HG03175 (cell line): ENCODE results near the gene IL1RAP.

Experiments
- ATAC-seq: cut with Tn5 transposase; IDR thresholded peaks from one replicate; pipeline ENCODE4 v1.9.1; 2021; ENCODE audit warnings: mild to moderate bottlenecking, moderate library complexity; ENCODE audit not compliant: unreplicated experiment

The IL1RAP gene

DNA sequence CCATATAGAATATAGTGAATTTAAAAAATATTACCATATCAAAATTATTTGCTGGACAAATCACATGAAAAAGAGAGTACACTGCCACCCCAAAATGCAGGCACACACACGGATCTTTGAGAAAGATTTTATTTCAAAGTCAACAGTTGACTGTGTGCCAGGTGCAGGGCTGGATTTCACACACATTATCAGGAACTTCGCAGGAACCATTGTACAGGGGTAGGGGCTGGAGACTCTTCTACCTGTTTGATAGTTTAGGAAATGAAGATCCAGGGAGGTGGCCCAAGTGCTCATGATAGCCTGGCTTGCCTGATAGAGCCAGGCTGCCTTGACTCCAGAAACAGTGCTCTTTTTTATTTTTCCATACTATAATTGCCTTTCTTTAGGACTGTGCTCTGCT is 54.2 kb downstream of the IL1RAP start:
- no peak for ATAC-seq

DNA sequence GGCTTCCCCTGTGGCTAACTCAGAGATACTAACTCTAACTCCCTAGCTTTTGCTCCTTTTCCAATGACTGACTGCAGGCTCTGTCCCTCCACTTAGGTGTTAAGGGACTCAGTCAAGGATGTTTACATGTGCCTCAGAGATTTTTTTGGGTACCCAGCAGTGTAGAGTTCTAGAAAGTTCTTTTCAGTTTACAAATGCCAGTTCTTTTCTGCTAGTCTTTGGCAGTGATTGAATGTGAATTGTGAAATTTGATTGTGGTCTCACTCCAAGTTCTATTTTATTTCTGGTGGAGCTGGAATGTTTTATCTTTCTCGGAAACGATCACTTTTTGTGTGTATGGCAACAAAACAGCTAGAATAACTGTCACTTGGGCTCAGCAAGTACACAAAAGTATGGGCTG is 60.6 kb downstream of the IL1RAP start:
- ATAC-seq = no peak

DNA sequence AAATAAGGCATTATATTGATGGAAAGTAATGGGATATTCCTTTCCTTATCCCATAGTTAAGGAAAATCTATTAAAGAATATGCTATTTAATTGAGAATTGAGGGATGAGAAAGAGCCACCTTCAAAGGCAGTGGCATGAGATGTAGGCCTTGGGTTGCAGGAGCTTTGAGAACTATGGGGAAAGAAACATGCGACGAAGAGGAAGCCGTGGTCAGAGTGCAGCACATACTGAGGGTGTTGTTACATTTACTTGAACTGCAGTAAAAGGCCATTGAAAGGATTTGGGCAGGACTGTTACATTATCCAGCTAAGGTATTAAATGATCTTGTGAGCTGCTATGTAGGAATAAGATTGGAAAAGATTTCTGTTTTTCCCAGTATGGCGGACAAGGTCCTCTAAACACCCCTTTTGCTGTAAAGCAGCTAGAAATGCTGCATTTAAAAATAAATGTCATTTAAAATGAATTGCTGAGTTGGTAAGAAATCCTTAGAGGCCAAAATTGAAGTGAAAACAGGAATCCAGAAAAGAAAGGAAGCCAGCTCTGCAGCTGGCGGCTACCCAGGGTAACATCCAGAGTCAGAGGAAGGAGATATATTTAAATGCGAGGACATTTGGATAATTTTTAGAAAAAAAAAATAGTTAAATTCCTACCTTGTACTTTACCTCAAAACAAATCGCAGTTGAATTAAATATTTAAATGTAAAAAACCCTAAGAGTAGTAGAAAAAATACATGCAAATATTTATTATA is 61.7 kb downstream of the IL1RAP start:
- ATAC-seq = no peak

DNA sequence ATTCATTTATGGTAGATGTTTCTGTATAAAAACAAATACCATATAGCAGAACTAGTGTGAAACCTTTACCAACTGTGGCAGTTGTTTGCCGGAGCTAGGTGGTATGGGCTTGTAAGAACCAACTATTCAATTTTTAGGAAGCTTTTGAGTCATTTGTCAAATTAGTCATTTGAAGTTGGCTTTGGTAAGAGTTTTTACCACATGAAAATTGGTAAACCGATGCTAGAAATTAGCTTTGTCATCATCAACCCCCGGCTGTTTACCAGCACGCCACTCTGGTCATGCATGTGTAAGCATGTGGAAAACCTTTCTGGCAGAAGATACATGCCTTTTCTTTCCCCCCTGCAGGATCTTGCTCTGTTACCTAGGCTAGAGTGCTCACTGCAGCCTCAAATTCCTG is 63.3 kb downstream of the IL1RAP start:
- no peak for ATAC-seq

DNA sequence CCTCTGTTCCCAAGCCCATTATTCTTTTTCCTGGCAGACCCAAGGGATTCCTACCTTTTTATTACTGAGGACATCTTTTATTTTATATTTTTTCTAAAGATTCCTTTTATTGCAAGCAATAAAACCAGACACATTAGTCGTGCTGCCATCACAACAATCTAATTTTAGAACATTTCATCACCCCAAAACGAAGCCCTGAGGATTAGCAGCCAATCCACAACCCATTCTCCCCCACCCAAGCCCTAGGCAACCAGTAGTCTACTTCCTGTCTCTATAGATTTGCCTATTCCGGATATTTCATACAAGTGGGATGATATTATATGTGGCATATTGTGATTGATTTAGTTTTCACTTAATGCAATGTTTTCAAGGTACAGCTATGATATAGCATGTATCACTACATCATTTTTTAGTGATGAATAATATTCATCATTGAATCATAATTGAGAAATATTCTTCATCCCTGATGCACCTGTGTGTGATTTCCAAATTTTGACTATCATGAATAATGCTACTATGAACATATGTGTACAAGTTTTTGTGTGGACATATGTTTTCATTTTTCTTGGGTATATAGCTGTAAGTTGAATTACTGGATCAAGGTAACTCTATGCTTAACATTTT is 65.7 kb downstream of the IL1RAP start:
- ATAC-seq = no peak

DNA sequence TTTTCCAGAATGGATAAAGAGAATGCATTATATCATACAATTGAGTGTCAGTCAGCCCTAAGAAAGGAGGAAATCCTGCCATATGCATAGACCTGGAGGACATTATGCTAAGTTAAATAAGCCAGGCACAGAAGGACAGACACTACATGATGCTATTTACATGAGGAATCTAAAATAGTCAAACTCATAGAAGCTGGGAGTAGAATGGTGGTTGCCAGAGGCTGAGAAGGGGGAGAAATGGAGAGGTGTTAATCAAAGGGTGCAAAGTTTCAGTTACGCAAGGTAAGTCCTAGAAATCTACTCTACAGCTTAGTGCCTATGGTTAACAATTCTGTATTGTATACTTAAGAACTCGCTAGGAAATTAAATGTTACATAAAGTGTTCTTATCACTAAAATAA is 66.5 kb downstream of the IL1RAP start:
- ATAC-seq = no peak

DNA sequence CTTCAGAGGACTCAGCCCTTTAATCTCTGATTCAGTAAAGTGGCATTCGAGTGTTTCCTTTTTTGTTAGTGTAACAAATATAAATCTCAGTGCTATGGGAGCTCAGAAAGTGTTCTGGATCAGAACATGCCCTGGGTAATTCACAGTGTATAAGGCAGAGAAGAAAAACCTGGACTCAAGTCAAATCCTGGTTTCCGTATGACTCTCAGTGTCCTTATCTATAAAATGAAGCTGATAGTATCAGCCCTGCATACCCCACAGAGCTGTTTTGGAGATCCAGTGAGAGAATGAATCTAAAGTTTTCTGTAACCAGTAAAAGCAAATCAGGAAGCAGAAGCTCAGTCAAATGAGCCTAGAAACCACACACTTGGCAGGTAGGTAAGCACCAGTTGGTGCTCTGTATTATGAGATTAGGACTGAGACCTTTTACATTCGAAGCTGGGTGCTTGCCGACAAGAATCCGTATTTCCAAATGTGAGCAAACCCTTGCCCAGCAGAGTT is 67.2 kb downstream of the IL1RAP start:
- no peak for ATAC-seq

DNA sequence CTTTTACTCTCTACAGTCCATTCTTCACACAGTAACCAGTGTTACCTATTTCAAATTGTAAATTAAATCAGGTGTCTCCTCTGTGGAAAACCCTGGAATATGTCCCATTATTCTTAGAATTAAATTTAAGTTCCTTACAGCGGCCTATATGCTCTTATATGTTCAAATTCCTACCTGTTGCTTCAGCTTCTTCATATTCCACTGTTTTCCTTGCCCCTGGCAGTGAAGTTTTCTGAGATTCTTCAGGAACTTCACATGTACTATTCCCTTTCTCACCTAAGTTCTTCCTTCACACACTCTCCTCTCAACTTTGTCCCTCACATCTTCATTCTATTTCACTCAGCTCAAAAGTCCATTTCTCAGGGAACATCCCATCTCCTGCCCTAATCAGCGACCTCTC is 68.8 kb downstream of the IL1RAP start:
- no peak for ATAC-seq

DNA sequence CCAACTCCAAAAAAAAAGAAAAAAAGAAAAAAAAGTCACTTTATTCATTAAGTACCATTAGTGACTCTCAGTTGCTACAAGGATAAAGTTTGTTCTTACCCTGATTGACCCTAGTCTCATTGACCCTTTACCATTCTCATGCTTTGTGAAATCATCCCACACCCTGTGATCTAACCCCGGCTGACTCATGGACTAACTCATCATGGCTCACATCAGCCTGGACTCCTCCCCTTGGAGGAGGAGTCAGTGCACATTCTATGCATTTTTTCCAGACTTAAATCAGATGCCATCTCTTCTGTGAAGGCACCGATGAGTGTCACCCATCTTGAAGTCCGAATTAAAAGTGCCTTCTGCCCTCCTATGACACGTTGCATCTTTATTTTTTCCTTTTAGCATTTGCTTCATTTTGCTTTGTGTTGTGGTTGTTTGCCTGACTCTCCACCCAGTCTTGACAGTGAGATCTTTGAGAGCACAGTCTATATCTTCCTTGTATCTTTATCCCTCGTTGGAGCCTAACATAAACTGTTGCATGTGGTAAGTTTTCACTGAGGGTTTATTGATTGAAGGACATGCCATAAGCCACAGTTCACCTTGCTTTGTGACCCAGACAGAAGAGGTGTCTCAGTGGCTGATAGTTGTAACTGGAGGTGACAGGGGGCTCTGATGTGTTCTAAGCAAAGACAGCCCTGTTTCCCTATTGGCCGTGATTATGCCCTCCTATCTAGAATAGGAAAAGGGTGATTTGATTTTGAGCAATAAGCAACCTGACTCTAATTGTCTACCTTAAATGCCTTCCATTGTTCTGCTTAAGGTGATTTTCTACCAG is 72.1 kb downstream of the IL1RAP start:
- peak; percentile 12 for ATAC-seq

DNA sequence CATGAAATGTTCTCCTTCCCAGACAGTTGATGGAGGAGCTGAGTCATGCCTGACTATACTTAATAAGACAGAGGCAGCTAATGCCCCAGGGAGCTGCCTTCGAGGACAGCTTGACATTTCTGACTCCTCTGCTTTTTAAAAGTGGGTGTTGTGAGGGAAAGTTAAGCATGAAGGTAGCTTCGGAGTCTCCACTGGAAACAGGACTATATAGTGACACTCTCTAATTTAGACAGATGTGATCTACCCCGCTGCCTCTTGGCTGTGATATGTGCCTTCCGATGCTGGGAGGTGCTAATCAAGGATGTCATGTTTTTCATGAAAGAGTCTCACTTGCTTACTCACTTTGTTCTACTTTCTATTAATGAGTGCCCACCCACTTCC is 72.7 kb downstream of the IL1RAP start:
- ATAC-seq = peak; percentile 93

DNA sequence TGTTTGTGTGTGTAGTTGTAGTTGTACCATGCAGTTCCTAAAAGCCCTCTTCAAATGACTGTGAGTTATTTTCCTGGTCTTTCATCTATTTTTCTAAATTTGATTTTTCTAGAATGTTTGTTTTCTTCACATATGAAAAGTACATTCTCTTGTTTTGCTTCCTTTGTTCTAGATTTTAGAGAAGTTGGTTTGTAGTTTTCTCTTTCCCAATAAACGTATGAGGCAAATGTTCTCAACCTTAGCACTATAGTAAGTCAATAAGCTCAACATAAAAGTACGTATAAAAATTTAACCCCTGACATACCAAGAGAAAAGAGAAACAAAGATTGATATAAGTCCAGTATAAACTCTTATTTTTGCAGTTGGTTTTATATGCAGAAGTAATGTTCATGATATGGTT is 74.7 kb downstream of the IL1RAP start:
- ATAC-seq = no peak

DNA sequence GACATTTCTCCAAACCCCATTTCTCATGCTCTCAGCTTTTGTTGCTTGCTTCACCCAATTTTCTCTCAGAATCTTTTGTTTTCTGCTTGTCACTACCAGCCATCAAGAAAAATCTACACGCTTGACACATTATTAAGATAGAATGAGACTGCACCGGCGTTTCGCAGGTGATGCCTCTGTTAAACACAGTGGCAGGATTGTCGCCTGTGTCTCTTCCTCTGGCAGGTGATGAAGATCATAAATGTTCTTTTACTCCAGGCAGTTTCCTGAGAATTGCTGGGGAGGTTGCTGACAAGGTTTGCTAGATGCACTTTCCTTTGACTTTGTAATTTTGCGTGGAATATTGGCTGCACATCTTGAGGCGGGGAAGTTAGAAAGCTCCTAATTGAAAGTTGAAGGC is 75.4 kb downstream of the IL1RAP start:
- ATAC-seq = no peak

DNA sequence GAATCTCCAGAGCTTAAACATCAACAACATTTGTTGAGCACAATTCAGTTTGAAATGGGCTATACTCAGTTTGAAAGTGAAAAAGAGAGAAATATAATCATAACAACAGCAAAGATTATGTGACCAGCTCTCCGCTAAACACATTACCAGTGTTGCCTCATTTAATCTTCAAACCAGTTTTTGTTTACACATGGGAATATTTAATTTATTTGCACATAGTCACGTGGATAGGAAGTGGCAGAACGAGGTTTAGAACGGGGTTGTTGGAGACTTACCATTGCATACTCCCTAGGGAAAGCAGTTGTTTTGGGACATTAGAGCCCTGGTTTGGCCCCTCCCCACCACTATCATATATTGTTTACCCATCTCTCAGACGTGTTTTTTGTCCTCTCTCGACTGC is 77.2 kb downstream of the IL1RAP start:
- no peak for ATAC-seq

DNA sequence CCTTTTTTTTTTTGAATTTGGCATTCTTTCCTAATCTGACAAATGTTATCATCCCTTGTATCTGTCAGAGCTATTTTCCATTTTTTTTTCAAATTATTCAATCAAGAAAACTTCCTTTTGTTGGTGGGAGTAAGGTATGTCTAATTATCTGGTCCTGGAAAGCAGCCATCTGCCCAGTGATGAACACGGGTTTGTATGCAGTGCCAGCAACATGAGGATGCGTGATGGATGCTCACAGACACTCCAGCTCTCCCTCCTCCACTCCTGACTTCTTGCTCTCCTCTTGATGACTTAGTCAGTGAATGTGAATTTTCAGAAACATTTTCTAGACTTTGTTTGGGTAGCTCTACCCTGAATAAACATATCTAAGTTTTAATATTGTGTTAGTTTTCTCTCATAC is 79.2 kb downstream of the IL1RAP start:
- no peak for ATAC-seq

DNA sequence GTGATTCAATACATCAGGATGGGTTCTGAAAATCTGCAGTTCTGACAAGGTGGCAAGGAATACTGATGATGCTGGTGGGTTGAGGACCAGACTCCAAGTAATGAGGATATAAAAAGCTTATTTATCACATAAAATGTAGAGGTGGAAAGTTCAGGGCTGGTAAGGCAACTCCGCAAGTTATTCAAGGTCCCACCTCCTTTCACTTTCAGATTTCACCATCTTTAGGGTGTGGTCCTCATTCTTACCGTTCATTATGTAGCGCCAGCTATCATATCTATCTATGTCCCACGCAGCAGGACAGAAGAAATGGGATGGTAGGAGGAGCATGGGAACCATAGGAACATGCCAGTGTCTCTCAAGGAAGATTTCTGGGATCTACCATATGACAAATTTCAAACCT is 80.3 kb downstream of the IL1RAP start:
- ATAC-seq = no peak

DNA sequence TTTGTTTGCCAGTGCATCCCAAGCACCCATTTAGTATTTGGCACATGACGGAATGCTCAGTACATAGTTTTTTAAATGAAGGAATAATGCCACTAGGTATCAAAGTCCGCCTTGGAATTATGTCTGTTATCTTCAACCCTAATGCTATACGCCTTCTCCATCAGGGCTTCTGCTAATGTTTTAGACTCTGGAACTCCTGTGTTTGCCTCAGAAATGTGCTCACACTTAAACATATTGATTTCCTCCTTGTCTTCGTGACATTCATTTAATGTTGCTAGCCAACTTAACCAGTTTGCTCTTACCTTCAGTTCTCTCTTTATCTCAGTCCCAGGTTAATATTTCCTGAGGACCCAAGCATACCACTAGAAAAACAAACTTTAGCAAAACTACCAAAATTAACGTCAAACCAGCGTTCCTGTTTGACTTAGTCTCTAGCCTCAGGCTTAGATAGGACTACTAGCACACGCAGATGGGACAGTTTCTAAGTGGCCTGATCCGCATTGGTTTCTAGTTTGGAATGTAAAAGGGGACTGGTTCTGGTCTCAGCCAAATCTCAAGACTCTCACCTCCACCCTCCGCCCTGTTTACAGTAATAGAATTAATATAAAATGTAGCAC is 81.4 kb downstream of the IL1RAP start:
- ATAC-seq = no peak

DNA sequence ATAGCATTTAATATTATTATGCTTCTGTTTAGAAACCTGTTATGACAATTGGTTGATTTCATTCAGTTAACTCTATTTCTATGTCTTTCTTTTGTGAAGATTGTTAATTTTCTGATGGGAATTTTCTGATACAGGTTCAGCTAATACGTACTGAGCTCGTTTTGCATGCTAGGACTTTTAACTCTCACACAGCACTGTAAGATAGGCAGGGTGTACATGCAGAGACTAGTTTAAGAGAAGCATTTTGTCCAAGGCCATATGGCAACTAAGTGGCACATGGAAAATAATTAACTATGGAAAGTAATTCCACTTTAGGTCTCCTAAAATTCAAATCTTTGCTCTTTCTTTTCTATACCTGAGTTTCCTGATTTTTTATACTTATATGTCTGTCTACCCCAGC is 81.9 kb downstream of the IL1RAP start:
- no peak for ATAC-seq

DNA sequence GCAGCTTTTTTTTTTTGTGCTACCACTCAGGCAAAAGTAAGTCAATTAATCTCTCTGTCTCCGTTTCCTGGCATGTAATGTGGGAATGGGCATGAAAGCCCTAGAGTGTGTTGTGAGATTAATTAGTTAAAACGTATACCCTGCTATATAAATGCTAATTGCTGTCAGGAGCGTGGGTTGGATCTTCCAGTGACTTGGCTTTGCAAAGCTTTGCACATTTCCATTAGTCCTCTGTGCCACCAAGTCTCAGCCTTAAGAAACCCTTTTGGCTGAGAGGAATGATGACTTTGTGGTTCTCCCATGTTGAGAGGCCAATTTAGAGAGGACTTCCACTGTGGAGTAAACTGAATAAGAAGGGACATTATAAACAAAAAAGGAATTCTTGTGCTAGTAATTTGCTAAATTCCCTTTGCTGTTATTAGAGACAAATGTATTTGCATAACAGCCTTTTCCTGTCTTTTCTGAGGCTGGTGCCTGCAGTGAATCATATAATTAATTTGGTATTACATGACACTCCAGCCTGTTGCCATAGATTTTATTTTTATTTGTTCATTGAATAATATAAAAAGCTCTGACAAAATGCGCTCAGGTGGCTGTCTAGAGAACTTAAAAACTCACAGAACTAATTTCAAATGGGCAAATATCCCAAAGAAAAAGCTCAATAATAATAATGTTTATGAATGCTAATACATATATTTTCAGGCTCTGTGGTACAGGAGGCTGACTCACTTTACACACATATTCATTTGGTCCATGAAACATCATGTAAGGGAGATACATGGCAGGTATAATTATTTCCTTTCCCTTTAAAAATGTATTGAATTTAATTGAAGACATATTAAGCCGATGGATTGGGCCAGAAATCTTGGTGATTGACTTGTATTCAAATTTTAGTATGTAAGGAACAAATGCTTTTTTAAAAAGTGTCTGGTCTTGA is 82.7 kb downstream of the IL1RAP start:
- ATAC-seq = no peak

DNA sequence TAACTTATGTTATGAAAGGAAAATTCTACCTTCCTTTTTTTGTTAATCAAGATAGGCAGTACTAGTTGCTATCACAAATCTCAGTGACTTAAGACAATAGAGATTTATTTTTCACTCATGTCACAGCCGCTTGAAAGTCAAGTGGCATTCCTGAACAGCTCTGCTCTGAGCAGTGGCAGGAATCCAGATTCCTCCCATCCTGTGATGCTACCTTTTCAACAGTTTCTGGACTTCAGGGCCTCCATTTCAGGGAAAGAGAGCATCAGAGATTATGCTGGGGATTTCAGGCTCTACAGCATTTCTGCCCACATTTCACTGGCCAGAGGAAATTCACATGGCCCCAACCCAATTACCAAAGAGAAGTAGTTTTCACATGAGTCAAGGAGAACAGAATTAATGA is 83.4 kb downstream of the IL1RAP start:
- ATAC-seq = no peak

DNA sequence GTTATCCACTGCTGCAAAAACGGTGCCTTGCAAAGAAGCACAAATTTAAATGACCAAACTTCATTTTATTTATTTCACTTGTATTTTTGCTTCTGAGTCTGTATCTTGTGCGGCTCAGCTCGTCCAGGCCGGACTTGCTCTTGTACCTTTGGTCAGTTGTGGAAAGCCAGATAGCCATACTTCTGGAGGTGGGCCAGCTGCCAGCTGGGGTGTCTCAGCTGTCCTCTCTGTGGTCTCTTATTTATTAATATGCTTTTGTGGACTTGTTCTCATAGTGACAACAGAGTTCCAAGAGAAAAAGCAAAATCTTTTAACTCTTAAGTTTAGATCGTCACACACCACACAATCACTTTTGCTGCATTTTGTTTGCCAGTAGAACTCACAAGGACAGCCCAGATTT is 87.7 kb downstream of the IL1RAP start:
- no peak for ATAC-seq
